Mammary epithelial cell (primary cell): ENCODE measurements around the gene CD109.

Experiments
- CTCF ChIP-seq, 2 donors: IDR thresholded peaks in 1 of 2; conservative IDR thresholded peaks in 1 of 2; 2 replicates each; pipeline ENCODE4 v1.5.1; 2011 to 2012; ENCODE audit warnings: inconsistent platforms in 2 of 2, low read length in 2 of 2, mild to moderate bottlenecking in 2 of 2, control low read depth in 1 of 2, low read depth in 1 of 2; ENCODE audit not compliant: insufficient read depth in 1 of 2; ENCODE audit errors: extremely low read depth in 1 of 2
- EZH2 ChIP-seq: IDR thresholded peaks from 2 replicates; pipeline ENCODE4 v1.6.1; 2012; ENCODE audit warnings: low read length, inconsistent platforms, borderline replicate concordance

- TF ChIP-seq CTCF (conservative IDR thresholded peaks at IDR 0.05 in 1 of 2, IDR thresholded peaks at IDR 0.05 in 1 of 2; ENCODE audit: extremely low read depth in 1 of 2, insufficient read depth in 1 of 2, low read depth in 1 of 2, low read length in 2 of 2) = no peak
- TF ChIP-seq EZH2 = no peak
Observed at GRCh38 chr6:73742433-73742832, 46.4 kb downstream of the CD109 start.
